ENCODE data around the gene PLPP1.

The PLPP1 gene

DNA sequence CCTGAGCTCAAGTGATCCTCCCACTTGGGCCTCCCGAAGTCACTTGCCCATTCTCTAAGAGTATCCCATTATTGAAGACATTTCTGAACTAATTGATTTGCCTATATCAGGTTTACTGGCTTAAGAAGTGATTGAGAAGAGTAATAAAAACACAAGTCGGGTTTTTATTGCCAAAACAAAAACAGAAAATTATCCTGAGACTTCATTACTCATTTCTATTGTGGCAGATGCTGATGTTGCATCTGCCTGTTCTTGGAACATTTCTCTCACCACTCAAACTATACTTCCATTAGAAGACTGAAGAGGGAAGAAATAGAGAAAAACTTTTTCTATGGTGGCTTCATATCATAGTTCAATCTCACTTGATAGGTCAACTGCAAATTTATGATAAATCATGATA lies 41.9 kb upstream of the PLPP1 start:
- H3K4me3 ChIP-seq (ENCODE audit: low read length): no peak overlapping the region
- TF ChIP-seq, protein P1, sequence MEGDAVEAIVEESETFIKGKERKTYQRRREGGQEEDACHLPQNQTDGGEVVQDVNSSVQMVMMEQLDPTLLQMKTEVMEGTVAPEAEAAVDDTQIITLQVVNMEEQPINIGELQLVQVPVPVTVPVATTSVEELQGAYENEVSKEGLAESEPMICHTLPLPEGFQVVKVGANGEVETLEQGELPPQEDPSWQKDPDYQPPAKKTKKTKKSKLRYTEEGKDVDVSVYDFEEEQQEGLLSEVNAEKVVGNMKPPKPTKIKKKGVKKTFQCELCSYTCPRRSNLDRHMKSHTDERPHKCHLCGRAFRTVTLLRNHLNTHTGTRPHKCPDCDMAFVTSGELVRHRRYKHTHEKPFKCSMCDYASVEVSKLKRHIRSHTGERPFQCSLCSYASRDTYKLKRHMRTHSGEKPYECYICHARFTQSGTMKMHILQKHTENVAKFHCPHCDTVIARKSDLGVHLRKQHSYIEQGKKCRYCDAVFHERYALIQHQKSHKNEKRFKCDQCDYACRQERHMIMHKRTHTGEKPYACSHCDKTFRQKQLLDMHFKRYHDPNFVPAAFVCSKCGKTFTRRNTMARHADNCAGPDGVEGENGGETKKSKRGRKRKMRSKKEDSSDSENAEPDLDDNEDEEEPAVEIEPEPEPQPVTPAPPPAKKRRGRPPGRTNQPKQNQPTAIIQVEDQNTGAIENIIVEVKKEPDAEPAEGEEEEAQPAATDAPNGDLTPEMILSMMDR (IDR thresholded peaks at IDR 0.05; ENCODE audit: insufficient read depth, low read depth, low read length, missing control alignments): no peak
- DNase-seq (ENCODE audit: low read depth): no peak

DNA sequence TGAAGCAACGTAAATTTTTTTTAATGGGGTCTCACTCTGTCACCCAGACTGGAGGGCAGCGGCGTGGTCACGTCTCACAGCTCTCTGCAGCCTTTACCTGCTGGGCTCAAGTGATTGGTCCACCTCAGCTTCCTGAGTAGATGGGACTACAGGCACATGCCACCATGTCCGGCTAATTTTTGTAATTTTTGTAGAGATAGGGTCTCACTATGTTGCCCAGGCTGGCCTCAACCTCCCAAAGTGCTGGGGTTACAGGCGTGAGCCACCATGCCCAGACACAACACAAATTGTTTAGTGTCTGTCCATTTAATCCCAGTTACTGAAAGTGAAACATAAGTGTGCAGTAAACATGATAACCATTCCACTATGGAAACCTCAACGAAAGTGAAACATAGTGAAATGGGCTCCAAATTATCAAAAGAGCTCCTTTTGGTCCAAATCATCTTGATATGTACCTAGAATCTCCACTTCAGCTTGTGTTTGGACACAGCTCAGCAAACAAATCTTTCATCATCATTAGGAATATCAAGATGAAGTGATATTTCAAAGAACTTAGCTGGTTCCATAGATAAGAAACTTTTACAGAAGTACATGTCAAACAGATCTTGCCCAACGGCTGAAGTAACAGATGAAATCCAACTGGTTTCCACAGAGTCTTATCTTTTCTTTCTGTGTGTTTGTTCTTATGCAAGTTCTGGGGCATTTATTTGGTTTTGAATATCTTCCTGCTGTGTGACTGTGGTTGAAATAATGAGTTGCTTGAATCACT lies 41.2 kb upstream of the PLPP1 start:
- no peak for DNase-seq (ENCODE audit: low read depth)
- TF ChIP-seq, protein P1 (IDR thresholded peaks at IDR 0.05; ENCODE audit: insufficient read depth, low read depth, low read length, missing control alignments): no peak
- H3K4me3 ChIP-seq (ENCODE audit: low read length): no peak overlapping the region

DNA sequence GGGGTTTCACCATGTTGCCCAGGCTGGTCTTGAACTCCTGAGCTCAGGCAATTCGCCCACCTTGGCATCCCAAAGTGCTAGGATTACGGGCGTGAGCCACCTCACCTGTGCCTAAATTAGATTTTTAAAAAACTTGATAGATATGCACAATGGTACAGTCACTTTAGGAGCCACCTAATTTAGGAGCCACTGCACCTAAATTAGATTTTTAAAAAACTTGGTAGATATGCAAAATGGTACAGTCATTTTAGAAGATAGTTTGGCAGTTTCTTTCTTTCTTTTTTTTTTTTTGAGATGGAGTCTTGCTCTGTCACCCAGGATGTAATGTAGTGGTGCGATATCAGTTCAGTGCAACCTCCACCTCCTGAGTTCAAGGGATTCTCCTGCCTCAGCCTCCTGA lies 37.8 kb upstream of the PLPP1 start:
- DNase-seq (ENCODE audit: low read depth): no peak
- TF ChIP-seq, protein P1 (IDR thresholded peaks at IDR 0.05; ENCODE audit: insufficient read depth, low read depth, low read length, missing control alignments): no peak
- H3K4me3 ChIP-seq (ENCODE audit: low read length): no peak overlapping the region

DNA sequence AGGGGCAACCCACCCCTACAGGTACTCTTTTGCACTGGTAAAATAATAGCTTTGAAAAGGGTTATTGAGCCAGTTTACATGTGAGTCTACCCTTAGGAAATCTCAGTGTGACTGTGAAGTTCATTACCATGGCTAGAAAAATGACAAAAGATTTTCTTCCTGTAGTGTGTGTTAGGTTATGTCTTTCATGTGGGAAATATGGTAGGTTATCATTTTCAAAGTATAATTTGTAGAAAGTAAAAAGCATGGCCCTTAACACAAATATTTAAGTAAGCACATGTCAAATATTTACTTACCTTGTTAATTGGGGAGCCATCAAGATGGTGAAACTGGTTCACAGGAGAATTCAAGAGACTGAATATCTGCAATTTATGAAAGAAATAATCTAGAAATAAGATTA lies 37.3 kb upstream of the PLPP1 start:
- DNase-seq (ENCODE audit: low read depth): no peak
- TF ChIP-seq, protein P1 (IDR thresholded peaks at IDR 0.05; ENCODE audit: insufficient read depth, low read depth, low read length, missing control alignments): no peak
- no peak overlapping the region for H3K4me3 ChIP-seq (ENCODE audit: low read length)

DNA sequence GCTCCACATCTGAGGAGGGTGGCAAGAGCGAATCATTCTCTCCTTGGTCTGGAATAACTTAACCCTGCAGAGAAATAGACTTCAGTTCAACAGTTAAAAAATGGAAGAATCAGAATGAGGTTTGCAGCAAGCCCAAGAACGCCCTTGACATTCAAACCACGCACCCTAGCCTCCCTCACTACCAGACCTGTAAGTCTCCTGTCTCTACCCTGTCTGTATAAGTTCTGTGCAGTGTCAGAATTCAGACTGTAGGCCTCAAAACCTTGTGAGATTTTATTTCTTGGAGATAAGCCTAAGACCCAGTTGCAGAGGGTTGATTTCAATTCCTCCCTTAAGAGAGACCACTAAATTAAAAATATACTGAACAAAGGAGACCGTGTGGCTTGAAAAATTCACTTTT lies 35.8 kb upstream of the PLPP1 start:
- no peak for DNase-seq (ENCODE audit: low read depth)
- TF ChIP-seq, protein P1 (IDR thresholded peaks at IDR 0.05; ENCODE audit: insufficient read depth, low read depth, low read length, missing control alignments): no peak
- no peak overlapping the region for H3K4me3 ChIP-seq (ENCODE audit: low read length)

DNA sequence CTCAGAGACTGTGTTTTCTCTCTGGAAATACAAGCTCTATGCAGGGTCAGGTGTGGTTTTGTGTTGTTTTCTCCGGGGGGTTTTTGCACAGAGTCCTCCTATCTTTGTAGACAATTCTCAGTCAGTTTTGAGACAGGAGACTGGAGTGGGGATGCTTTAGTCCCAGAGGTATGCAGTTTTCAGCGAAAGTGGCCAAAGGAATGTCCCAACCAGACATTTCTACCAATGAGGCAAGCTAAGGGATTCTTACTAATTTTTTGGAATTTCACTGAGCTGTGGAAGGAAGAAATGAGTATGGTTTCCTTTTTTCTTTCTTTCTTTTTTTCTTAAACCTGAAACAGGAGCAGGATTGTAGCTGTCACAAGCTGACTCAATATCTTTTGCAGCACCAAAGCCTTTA lies 35.3 kb upstream of the PLPP1 start:
- H3K4me3 ChIP-seq (ENCODE audit: low read length): no peak overlapping the region

More for the DNA sequence above, 35.3 kb upstream of the PLPP1 start:
- TF ChIP-seq, protein P1 (IDR thresholded peaks at IDR 0.05; ENCODE audit: insufficient read depth, low read depth, low read length, missing control alignments): no peak
- DNase-seq (ENCODE audit: low read depth): no peak
